Glutamatergic neuron (in vitro differentiated cells): Measurements from ENCODE around the gene VSTM5. TPM values are rescaled to one million over a fixed set of nuclear protein-coding genes. Genes with fewer than 3 reads are reported as not detected.

ENCODE experiments used
- DNase-seq: peaks from one replicate; pipeline ENCODE4 v3.0.0; 2022
- H3K27ac Mint-ChIP-seq: one replicate; pipeline ENCODE4 v1.8.0; 2020; ENCODE audit warnings: mild to moderate bottlenecking, mixed read lengths, inconsistent platforms; ENCODE audit not compliant: unreplicated experiment
- H3K27me3 Mint-ChIP-seq: one replicate; pipeline ENCODE4 v1.8.0; 2020; ENCODE audit warnings: mild to moderate bottlenecking, moderate library complexity, mixed read lengths, inconsistent platforms; ENCODE audit not compliant: unreplicated experiment
- H3K36me3 Mint-ChIP-seq: one replicate; pipeline ENCODE4 v1.8.0; 2020; ENCODE audit warnings: mild to moderate bottlenecking, mixed read lengths, inconsistent platforms; ENCODE audit not compliant: unreplicated experiment
- H3K4me1 Mint-ChIP-seq: one replicate; pipeline ENCODE4 v1.8.0; 2020; ENCODE audit warnings: mild to moderate bottlenecking, low read depth, mixed read lengths, inconsistent platforms; ENCODE audit not compliant: unreplicated experiment
- H3K4me3 Mint-ChIP-seq: one replicate; pipeline ENCODE4 v1.8.0; 2020; ENCODE audit warnings: mild to moderate bottlenecking, mixed read lengths, inconsistent platforms; ENCODE audit not compliant: unreplicated experiment
- H3K9me3 Mint-ChIP-seq: one replicate; pipeline ENCODE4 v1.8.0; 2020; ENCODE audit warnings: mild to moderate bottlenecking, moderate library complexity, mixed read lengths, inconsistent platforms; ENCODE audit not compliant: unreplicated experiment
- total RNA-seq: library from RNA; stranded (reverse); fragmentation: NEBNext Ultra II Directional; extraction: Animal tissue kit (Norgen Biotek cat#: 25700); gene quantifications from one replicate; pipeline ENCODE4 v1.2.1, GENCODE V29; 2021; ENCODE audit not compliant: unreplicated experiment
- TF ChIP-seq, protein P1 (sequence below): fragments of 200-600 bp; sonication (generic); IDR thresholded peaks from one replicate; pipeline ENCODE4 v1.5.0; 2021; ENCODE audit not compliant: partially characterized antibody, unreplicated experiment

The VSTM5 gene
- total RNA-seq, 1 donor from 2014 or later: 2.0 TPM

DNA sequence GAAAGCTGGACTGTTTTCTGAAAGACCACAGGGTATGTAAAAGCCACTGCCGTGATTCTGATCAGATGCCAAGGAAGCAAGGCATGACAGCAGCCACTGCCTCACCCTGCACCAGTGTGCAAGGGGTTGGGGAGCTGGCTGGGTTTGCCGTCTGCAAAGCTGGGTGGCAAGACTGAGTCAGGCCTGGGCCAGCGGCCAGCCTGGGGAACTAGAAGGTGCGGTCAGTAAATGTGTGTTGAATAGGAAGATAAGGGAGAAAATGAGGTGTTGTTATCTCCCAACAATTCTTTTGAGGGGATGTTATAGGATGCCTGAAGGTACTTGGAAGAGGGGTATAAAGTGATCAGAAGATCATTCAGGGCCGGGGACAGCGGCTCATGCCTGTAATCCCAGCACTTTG is 8.0 kb downstream of the VSTM5 start:
- H3K9me3 Mint-ChIP-seq: no peaks in the 10 kb centered on the region
- no peak overlapping the region for H3K27ac Mint-ChIP-seq
- no peaks in the 10 kb centered on the region for H3K4me1 Mint-ChIP-seq
- TF ChIP-seq, protein P1, sequence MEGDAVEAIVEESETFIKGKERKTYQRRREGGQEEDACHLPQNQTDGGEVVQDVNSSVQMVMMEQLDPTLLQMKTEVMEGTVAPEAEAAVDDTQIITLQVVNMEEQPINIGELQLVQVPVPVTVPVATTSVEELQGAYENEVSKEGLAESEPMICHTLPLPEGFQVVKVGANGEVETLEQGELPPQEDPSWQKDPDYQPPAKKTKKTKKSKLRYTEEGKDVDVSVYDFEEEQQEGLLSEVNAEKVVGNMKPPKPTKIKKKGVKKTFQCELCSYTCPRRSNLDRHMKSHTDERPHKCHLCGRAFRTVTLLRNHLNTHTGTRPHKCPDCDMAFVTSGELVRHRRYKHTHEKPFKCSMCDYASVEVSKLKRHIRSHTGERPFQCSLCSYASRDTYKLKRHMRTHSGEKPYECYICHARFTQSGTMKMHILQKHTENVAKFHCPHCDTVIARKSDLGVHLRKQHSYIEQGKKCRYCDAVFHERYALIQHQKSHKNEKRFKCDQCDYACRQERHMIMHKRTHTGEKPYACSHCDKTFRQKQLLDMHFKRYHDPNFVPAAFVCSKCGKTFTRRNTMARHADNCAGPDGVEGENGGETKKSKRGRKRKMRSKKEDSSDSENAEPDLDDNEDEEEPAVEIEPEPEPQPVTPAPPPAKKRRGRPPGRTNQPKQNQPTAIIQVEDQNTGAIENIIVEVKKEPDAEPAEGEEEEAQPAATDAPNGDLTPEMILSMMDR: no peak
- peaks cover 5% of the 10 kb centered on the region for H3K27me3 Mint-ChIP-seq
- H3K36me3 Mint-ChIP-seq: no peaks in the 10 kb centered on the region
- no peak for DNase-seq
- no peak overlapping the region for H3K4me3 Mint-ChIP-seq

DNA sequence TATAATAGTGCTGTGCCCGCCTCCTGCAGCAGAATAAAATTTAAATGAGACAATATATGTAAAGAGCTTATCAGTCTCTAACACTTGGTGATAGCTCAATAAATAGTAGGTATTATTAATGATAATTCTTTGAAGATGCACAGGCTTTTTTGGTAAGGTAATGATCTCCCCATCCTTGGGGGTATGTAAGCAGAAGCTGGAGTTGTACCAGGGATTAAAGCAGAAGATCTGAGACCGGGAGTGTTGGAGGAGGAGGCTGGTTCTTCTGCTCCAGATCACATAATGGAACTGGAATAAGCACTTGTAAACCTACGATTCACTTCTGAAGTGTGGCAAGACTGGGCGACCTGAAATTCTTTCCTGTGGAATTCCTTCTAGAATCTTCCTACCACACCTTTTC is 8.4 kb downstream of the VSTM5 start:
- DNase-seq: no peak
- H3K36me3 Mint-ChIP-seq: no peaks in the 10 kb centered on the region
- H3K27me3 Mint-ChIP-seq: peaks cover 5% of the 10 kb centered on the region
- H3K4me1 Mint-ChIP-seq: no peaks in the 10 kb centered on the region
- no peak overlapping the region for H3K27ac Mint-ChIP-seq
- H3K9me3 Mint-ChIP-seq: no peaks in the 10 kb centered on the region
- TF ChIP-seq, protein P1: no peak
- no peak overlapping the region for H3K4me3 Mint-ChIP-seq

DNA sequence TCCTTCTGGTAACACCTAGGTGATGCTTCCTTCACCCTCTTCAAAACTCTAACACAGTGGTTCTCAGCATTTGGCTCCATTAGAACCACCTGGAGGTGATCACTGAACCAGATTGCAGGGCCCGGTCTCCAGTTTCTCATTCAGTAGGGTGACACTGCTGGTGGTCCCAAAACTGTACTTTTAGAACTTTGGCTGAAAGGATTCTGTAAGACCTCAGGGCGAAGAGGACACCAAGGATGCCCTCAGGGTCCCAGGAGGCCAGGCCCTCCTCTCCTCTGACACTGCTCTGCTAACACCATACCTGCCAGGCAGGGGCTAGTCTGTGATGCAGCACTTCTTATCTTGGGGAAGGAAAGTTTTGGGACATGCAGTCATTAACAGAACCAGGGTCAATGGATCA is 9.0 kb downstream of the VSTM5 start:
- TF ChIP-seq, protein P1: no peak
- no peaks in the 10 kb centered on the region for H3K9me3 Mint-ChIP-seq
- H3K4me1 Mint-ChIP-seq: no peaks in the 10 kb centered on the region
- no peaks in the 10 kb centered on the region for H3K36me3 Mint-ChIP-seq
- H3K4me3 Mint-ChIP-seq: no peak overlapping the region
- DNase-seq: no peak
- H3K27ac Mint-ChIP-seq: no peak overlapping the region
- H3K27me3 Mint-ChIP-seq: peaks cover 5% of the 10 kb centered on the region

DNA sequence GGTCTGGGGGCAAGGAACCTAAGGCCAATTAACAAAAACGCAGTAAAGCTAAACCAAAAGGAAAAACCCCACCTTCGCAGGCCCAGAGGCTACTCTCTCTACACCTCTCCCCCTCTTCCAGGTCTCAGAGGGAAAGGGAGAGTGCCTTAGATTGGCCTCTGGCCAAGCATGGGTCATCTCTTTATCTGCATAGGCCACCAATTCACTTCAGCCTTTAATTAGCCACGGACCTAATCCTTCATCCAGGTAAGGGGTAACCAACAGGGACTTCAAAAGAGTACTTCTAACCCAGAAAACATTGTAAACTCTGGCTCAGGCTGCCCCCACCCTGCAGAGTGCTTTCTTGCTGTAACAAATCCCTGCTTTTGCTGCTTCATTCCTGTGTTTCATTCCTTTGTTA is 9.4 kb downstream of the VSTM5 start:
- TF ChIP-seq, protein P1: no peak
- H3K27ac Mint-ChIP-seq: no peak overlapping the region
- H3K9me3 Mint-ChIP-seq: no peaks in the 10 kb centered on the region
- no peaks in the 10 kb centered on the region for H3K4me1 Mint-ChIP-seq
- no peak for DNase-seq
- no peaks in the 10 kb centered on the region for H3K36me3 Mint-ChIP-seq
- H3K27me3 Mint-ChIP-seq: peaks cover 5% of the 10 kb centered on the region
- H3K4me3 Mint-ChIP-seq: no peak overlapping the region

DNA sequence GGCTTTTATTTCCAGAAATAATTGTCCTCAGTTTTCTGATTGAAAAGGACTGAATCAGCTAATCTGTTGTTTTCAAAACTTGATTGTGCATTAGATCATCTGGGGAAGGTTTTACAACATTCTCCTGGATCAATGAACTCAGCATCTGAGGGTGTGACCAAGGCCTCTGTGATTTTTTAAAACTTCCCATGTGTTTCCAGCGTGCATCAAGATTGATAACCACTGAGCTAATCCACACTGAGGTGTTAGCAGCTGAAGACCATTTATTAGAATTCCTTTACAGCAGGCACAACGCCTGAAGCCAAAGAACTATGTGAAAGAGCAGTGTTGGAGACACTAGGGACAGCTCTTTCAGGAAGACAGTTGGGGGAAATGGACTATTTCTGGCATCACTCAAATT is 10.2 kb downstream of the VSTM5 start:
- no peak for DNase-seq
- Mint-ChIP-seq H3K9me3 (no peaks in the 10 kb centered on the region), H3K36me3 (no peaks in the 10 kb centered on the region), H3K27ac (no peak overlapping the region), H3K27me3 (peaks cover 1% of the 10 kb centered on the region), H3K4me1 (no peaks in the 10 kb centered on the region), H3K4me3 (no peak overlapping the region)
- TF ChIP-seq, protein P1: no peak
